Neural progenitor cell (in vitro differentiated cells): ENCODE measurements around the gene MEX3D. TPM values are rescaled to one million over a fixed set of nuclear protein-coding genes. Genes with fewer than 3 reads are reported as not detected.

Source experiments
- DNase-seq: peaks from one replicate; pipeline ENCODE4 v3.0.0-alpha.2; 2016; ENCODE audit warnings: low spot score
- H2AFZ ChIP-seq: fragments of 200-600 bp; sonication (generic); replicated peaks from 2 replicates; pipeline ENCODE4 v1.6.1; 2016; ENCODE audit warnings: antibody characterized with exemption
- H3F3A ChIP-seq: fragments of 200-600 bp; sonication (generic); 2 replicates; pipeline ENCODE4 v1.6.1; 2016; ENCODE audit warnings: antibody characterized with exemption, low read depth
- H3K27ac ChIP-seq: fragments of 200-600 bp; sonication (generic); 2 replicates; pipeline ENCODE4 v1.5.1; 2016; ENCODE audit warnings: mild to moderate bottlenecking
- H3K27me3 ChIP-seq: fragments of 200-600 bp; sonication (generic); 2 replicates; pipeline ENCODE4 v1.6.1; 2016; ENCODE audit warnings: mild to moderate bottlenecking, moderate library complexity
- H3K36me3 ChIP-seq: fragments of 200-600 bp; sonication (generic); 2 replicates; pipeline ENCODE4 v1.5.1; 2016
- H3K4me1 ChIP-seq: fragments of 200-600 bp; sonication (generic); 2 replicates; pipeline ENCODE4 v1.6.1; 2016; ENCODE audit warnings: mixed run types
- H3K4me2 ChIP-seq: fragments of 200-600 bp; sonication (generic); 2 replicates; pipeline ENCODE4 v1.6.1; 2016
- H3K4me3 ChIP-seq: fragments of 200-600 bp; sonication (generic); 2 replicates; pipeline ENCODE4 v1.5.1; 2016
- H3K79me2 ChIP-seq: fragments of 200-600 bp; sonication (generic); 2 replicates; pipeline ENCODE4 v1.6.1; 2016; ENCODE audit warnings: low read depth
- H3K9ac ChIP-seq: fragments of 200-600 bp; sonication (generic); 2 replicates; pipeline ENCODE4 v1.6.1; 2016
- H3K9me3 ChIP-seq: fragments of 200-600 bp; sonication (generic); 2 replicates; pipeline ENCODE4 v1.5.1; 2016; ENCODE audit warnings: low read depth
- H4K20me1 ChIP-seq: fragments of 200-600 bp; sonication (generic); 2 replicates; pipeline ENCODE4 v1.6.1; 2016; ENCODE audit warnings: low read depth
- H3K27ac Mint-ChIP-seq: 3 replicates; pipeline ENCODE4 v1.8.0; 2021; ENCODE audit warnings: mixed read lengths
- H3K27me3 Mint-ChIP-seq: 2 replicates; pipeline ENCODE4 v1.8.0; 2022; ENCODE audit warnings: low read depth, mild to moderate bottlenecking, inconsistent platforms, moderate library complexity, mixed read lengths; ENCODE audit not compliant: insufficient read depth
- H3K36me3 Mint-ChIP-seq: 3 replicates; pipeline ENCODE4 v1.8.0; 2021; ENCODE audit warnings: mixed read lengths
- H3K4me1 Mint-ChIP-seq: 3 replicates; pipeline ENCODE4 v1.8.0; 2021; ENCODE audit warnings: mixed read lengths
- H3K4me3 Mint-ChIP-seq: 3 replicates; pipeline ENCODE4 v1.8.0; 2021; ENCODE audit warnings: mild to moderate bottlenecking, moderate library complexity, mixed read lengths
- H3K9me3 Mint-ChIP-seq: 3 replicates; pipeline ENCODE4 v1.8.0; 2020; ENCODE audit warnings: mixed read lengths
- EZH2 ChIP-seq: fragments of 200-600 bp; sonication (generic); IDR thresholded peaks from 2 replicates; pipeline ENCODE4 v1.6.1; 2017; ENCODE audit warnings: antibody characterized with exemption, mild to moderate bottlenecking, moderate library complexity
- EZH2phosphoT487 ChIP-seq: fragments of 200-600 bp; sonication (generic); IDR thresholded peaks from 2 replicates; pipeline ENCODE4 v1.6.1; 2017; ENCODE audit warnings: antibody characterized with exemption
- total RNA-seq: library from RNA; depleted of rRNA; stranded (reverse); fragments of >200 nt; gene quantifications from 2 replicates; pipeline ENCODE4 v1.2.3, GENCODE V29; 2015; ENCODE audit warnings: low replicate concordance
- TF ChIP-seq, protein P1 (sequence below): fragments of 200-600 bp; sonication (generic); IDR thresholded peaks from 2 replicates; pipeline ENCODE4 v1.5.1; 2017; ENCODE audit warnings: antibody characterized with exemption, mild to moderate bottlenecking

The MEX3D gene
- total RNA-seq, 1 donor from 2014 or later, result 15.9 TPM

DNA sequence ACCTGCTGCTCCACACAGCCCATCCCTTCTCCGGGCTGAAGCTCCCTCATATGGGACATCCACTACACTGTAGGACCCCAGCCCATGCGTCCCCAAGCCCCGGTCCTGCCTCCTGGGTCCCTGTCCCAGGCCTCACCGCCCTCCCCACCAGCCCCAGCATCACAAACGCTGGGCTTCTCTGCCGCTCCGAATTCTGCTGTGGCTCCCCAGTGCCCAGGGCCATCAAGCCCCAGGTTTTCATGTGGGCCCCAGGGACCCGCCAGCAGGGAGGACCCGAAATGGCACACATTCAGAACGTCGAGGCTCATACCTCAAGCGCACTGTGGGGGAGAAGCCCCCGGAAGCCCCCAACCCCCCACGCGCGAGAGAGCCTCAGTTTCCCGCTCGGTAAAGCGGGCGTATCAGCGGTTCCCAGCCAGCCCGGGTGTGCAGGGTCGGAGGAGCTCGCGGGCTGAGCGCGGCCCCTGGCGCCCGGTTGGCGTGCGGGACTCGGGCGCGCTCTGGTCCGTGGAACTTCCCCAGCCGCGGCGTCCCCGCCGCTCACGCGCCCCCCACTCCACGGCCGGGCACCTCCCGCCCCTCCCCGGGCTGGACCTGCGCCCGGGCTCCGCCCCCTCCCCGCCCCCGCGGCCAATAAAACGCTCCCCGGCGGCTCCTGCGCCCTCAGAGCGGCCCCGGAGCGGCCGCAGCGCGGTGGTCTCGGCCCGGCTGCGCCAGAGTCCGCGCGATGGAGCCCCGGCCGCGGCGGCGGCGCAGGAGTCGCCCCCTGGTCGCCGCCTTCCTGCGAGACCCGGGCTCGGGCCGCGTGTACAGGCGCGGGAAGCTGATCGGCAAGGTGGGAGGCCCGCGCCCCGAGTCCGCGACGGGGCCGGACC lies 44.5 kb downstream of the MEX3D start, which contains the start of gene PLK5:
PLK5 (plus strand) TSS at position 666 of the 875 bp plus-strand sequence. CDS start 2,920 bp downstream, outside the sequence.
- peak; percentile 79 for DNase-seq
- Mint-ChIP-seq H3K27me3 (peaks cover 29% of the 10 kb centered on the region), H3K27ac (no peak within 1 kb of the TSS)

DNA sequence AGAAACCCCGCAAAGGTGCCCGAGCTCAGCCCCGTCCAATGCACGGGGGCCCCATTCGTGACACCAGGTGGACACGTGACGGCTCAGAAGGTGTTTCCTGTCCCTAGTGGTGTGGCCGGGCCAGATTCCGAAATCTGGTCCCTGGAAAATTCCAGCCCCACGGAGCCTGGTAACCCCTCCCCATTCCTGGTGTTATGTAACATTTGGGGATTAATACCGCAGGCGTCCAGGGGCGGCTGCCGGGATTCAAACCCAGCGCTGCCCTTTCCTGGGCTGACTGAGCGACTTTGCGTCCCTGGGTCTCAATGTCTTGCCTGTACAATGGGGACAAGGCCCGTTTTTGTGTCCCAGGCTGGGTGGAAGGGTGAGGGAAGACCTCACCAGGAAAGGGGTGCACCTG lies 45.3 kb downstream of the MEX3D start:
- Histone ChIP-seq H3F3A (peaks cover 21% of the 10 kb centered on the region), H4K20me1 (peaks cover 13% of the 10 kb centered on the region), H3K27ac (no peak overlapping the region), H3K4me3 (no peak overlapping the region), H3K79me2 (no peaks in the 10 kb centered on the region), H3K4me2 (no peak overlapping the region), H3K9me3 (no peaks in the 10 kb centered on the region), H3K9ac (no peak overlapping the region), H3K27me3 (peaks cover 94% of the 10 kb centered on the region), H2AFZ (no peak overlapping the region), H3K36me3 (no peaks in the 10 kb centered on the region), H3K4me1 (no peaks in the 10 kb centered on the region)
- Mint-ChIP-seq H3K9me3 (peaks cover 6% of the 10 kb centered on the region), H3K27me3 (peaks cover 34% of the 10 kb centered on the region), H3K36me3 (peaks cover 5% of the 10 kb centered on the region), H3K4me1 (peaks cover 9% of the 10 kb centered on the region), H3K4me3 (no peak overlapping the region), H3K27ac (no peak overlapping the region)
- DNase-seq, result no peak
- TF ChIP-seq, protein P1, sequence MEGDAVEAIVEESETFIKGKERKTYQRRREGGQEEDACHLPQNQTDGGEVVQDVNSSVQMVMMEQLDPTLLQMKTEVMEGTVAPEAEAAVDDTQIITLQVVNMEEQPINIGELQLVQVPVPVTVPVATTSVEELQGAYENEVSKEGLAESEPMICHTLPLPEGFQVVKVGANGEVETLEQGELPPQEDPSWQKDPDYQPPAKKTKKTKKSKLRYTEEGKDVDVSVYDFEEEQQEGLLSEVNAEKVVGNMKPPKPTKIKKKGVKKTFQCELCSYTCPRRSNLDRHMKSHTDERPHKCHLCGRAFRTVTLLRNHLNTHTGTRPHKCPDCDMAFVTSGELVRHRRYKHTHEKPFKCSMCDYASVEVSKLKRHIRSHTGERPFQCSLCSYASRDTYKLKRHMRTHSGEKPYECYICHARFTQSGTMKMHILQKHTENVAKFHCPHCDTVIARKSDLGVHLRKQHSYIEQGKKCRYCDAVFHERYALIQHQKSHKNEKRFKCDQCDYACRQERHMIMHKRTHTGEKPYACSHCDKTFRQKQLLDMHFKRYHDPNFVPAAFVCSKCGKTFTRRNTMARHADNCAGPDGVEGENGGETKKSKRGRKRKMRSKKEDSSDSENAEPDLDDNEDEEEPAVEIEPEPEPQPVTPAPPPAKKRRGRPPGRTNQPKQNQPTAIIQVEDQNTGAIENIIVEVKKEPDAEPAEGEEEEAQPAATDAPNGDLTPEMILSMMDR, result no peak
- TF ChIP-seq EZH2phosphoT487, result no peak
- TF ChIP-seq EZH2, result no peak

More for the DNA sequence above, 44.5 kb downstream of the MEX3D start, which contains the start of gene PLK5:
- Histone ChIP-seq H3K4me3 (peak within 1 kb of the TSS; percentile 48), H3K4me2 (peak within 1 kb of the TSS; percentile 78), H3F3A (peaks cover 21% of the 10 kb centered on the region), H4K20me1 (peaks cover 13% of the 10 kb centered on the region), H3K36me3 (no peaks in the 10 kb centered on the region), H3K27me3 (peaks cover 86% of the 10 kb centered on the region), H3K9ac (no peak within 1 kb of the TSS), H3K4me1 (no peaks in the 10 kb centered on the region), H3K9me3 (no peaks in the 10 kb centered on the region), H3K79me2 (no peaks in the 10 kb centered on the region), H3K27ac (no peak within 1 kb of the TSS), H2AFZ (no peak within 1 kb of the TSS)
- Mint-ChIP-seq H3K36me3 (peaks cover 5% of the 10 kb centered on the region), H3K4me1 (peaks cover 9% of the 10 kb centered on the region), H3K9me3 (peaks cover 6% of the 10 kb centered on the region), H3K4me3 (peak within 1 kb of the TSS; percentile 80)
- TF ChIP-seq EZH2 (no peak), EZH2phosphoT487 (no peak)
- TF ChIP-seq, protein P1, result peak; percentile 6

DNA sequence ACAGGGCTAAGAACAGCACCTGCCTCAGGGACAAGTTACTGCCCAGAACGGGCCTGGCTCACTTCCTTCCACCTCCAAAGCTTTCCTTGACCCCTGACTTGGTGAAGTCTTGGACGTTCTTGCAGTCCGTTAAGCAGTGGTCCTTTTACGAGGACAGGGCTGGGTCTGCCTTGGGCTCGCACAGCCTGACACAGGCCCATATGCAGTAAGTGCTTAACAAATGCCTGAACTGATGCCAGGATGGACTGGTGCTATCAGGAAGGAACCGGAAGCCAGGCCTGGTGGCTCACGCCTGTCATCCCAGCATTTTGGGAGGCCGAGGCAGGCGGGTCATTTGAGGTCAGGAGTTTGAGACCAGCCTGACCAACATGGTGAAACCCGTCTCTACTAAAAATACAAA lies 46.1 kb downstream of the MEX3D start:
- Histone ChIP-seq H3K27ac (no peak overlapping the region), H3K9me3 (no peaks in the 10 kb centered on the region), H2AFZ (no peak overlapping the region), H3K9ac (no peak overlapping the region), H3K4me1 (no peaks in the 10 kb centered on the region), H3K27me3 (peaks cover 92% of the 10 kb centered on the region), H3K4me2 (no peak overlapping the region), H3K79me2 (no peaks in the 10 kb centered on the region), H3F3A (peaks cover 21% of the 10 kb centered on the region), H4K20me1 (peaks cover 13% of the 10 kb centered on the region), H3K36me3 (no peaks in the 10 kb centered on the region), H3K4me3 (no peak overlapping the region)
- H3K4me1 Mint-ChIP-seq, result peaks cover 9% of the 10 kb centered on the region
- H3K27me3 Mint-ChIP-seq, result peaks cover 34% of the 10 kb centered on the region
- peaks cover 5% of the 10 kb centered on the region for H3K36me3 Mint-ChIP-seq
- peaks cover 6% of the 10 kb centered on the region for H3K9me3 Mint-ChIP-seq
- no peak for DNase-seq
- TF ChIP-seq, protein P1, result no peak
- TF ChIP-seq EZH2phosphoT487 (no peak), EZH2 (no peak)
- H3K4me3 Mint-ChIP-seq, result no peak overlapping the region
- no peak overlapping the region for H3K27ac Mint-ChIP-seq
